Measurements from ENCODE around the gene PAPPA2. TPM values are rescaled to one million over a fixed set of nuclear protein-coding genes. Genes with fewer than 3 reads are reported as not detected.

The PAPPA2 gene
- total and polyA plus RNA-seq, 2 of the 8 experiments (the other 6 are each of a cell fraction or from before 2014, with no cell fraction given): 0.08 to 0.88 TPM

DNA sequence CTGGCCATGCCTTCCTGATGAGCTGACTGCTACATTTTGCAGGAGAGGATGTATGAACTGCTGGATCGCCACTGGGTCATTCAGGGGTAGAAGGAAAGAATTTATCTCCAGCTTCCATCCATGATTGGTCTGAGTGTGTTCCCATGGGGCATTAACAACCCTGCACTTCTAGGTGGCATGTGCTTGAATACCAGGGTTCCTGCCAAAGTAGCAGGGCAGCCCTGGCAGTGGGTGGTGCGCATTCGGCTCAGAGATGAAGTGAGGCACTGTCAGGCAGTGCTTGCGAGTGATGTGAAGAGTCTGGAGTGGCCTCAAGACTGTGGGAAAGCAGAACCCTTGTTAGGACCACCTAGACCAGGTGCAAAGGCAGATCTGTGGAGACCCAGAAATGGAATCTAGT lies 406.6 kb downstream of the PAPPA2 start (continued):
- TF ChIP-seq, protein P1, sequence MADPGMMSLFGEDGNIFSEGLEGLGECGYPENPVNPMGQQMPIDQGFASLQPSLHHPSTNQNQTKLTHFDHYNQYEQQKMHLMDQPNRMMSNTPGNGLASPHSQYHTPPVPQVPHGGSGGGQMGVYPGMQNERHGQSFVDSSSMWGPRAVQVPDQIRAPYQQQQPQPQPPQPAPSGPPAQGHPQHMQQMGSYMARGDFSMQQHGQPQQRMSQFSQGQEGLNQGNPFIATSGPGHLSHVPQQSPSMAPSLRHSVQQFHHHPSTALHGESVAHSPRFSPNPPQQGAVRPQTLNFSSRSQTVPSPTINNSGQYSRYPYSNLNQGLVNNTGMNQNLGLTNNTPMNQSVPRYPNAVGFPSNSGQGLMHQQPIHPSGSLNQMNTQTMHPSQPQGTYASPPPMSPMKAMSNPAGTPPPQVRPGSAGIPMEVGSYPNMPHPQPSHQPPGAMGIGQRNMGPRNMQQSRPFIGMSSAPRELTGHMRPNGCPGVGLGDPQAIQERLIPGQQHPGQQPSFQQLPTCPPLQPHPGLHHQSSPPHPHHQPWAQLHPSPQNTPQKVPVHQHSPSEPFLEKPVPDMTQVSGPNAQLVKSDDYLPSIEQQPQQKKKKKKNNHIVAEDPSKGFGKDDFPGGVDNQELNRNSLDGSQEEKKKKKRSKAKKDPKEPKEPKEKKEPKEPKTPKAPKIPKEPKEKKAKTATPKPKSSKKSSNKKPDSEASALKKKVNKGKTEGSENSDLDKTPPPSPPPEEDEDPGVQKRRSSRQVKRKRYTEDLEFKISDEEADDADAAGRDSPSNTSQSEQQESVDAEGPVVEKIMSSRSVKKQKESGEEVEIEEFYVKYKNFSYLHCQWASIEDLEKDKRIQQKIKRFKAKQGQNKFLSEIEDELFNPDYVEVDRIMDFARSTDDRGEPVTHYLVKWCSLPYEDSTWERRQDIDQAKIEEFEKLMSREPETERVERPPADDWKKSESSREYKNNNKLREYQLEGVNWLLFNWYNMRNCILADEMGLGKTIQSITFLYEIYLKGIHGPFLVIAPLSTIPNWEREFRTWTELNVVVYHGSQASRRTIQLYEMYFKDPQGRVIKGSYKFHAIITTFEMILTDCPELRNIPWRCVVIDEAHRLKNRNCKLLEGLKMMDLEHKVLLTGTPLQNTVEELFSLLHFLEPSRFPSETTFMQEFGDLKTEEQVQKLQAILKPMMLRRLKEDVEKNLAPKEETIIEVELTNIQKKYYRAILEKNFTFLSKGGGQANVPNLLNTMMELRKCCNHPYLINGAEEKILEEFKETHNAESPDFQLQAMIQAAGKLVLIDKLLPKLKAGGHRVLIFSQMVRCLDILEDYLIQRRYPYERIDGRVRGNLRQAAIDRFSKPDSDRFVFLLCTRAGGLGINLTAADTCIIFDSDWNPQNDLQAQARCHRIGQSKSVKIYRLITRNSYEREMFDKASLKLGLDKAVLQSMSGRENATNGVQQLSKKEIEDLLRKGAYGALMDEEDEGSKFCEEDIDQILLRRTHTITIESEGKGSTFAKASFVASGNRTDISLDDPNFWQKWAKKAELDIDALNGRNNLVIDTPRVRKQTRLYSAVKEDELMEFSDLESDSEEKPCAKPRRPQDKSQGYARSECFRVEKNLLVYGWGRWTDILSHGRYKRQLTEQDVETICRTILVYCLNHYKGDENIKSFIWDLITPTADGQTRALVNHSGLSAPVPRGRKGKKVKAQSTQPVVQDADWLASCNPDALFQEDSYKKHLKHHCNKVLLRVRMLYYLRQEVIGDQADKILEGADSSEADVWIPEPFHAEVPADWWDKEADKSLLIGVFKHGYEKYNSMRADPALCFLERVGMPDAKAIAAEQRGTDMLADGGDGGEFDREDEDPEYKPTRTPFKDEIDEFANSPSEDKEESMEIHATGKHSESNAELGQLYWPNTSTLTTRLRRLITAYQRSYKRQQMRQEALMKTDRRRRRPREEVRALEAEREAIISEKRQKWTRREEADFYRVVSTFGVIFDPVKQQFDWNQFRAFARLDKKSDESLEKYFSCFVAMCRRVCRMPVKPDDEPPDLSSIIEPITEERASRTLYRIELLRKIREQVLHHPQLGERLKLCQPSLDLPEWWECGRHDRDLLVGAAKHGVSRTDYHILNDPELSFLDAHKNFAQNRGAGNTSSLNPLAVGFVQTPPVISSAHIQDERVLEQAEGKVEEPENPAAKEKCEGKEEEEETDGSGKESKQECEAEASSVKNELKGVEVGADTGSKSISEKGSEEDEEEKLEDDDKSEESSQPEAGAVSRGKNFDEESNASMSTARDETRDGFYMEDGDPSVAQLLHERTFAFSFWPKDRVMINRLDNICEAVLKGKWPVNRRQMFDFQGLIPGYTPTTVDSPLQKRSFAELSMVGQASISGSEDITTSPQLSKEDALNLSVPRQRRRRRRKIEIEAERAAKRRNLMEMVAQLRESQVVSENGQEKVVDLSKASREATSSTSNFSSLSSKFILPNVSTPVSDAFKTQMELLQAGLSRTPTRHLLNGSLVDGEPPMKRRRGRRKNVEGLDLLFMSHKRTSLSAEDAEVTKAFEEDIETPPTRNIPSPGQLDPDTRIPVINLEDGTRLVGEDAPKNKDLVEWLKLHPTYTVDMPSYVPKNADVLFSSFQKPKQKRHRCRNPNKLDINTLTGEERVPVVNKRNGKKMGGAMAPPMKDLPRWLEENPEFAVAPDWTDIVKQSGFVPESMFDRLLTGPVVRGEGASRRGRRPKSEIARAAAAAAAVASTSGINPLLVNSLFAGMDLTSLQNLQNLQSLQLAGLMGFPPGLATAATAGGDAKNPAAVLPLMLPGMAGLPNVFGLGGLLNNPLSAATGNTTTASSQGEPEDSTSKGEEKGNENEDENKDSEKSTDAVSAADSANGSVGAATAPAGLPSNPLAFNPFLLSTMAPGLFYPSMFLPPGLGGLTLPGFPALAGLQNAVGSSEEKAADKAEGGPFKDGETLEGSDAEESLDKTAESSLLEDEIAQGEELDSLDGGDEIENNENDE (IDR thresholded peaks at IDR 0.05; ENCODE audit: insufficient replicate concordance, low read length): no peak
